Measurements from ENCODE around the gene FABP1. TPM values are rescaled to one million over a fixed set of nuclear protein-coding genes. Genes with fewer than 3 reads are reported as not detected.

Gene FABP1
- polyA plus RNA-seq, 2 donors: 0.12 to 1.8 TPM

- Histone ChIP-seq H3K4me1 (ENCODE audit: control insufficient read depth in 2 of 2, insufficient read depth in 2 of 2, low read length in 1 of 2) (no peaks in the 10 kb centered on the region), H3K27me3 (ENCODE audit: control insufficient read depth in 1 of 2, insufficient read depth in 2 of 2, low read length in 2 of 2) (peaks cover 0 to 2% of the 10 kb centered on the region in 2 donors), H3K36me3 (ENCODE audit: control insufficient read depth in 2 of 2, insufficient read depth in 2 of 2, low read length in 1 of 2) (no peaks in the 10 kb centered on the region), H3K27ac (ENCODE audit: low read depth in 2 of 2, low read length in 1 of 2) (no peak overlapping the region), H3K9me3 (ENCODE audit: control insufficient read depth in 2 of 2, insufficient read depth in 1 of 2, low read depth in 1 of 2, low read length in 1 of 2) (no peaks in the 10 kb centered on the region), H3K4me3 (ENCODE audit: low read depth in 1 of 2, low read length in 2 of 2) (no peak overlapping the region)
Observed at GRCh38 chr2:88074150-88074549, 53.7 kb downstream of the FABP1 start.

Other genes starting within 250 kb of the FABP1 start
- gene RNU2-63P, start 111.5 kb downstream of the FABP1 start, polyA plus RNA-seq: not detected
- gene KRCC1, start 72.3 kb downstream of the FABP1 start, polyA plus RNA-seq: 10 to 100 TPM; 23.8 to 42.4 TPM
- gene SMYD1, start 60.2 kb downstream of the FABP1 start, polyA plus RNA-seq: under 1 TPM; 0.04 to 0.10 TPM
- gene THNSL2, start 42.3 kb upstream of the FABP1 start, polyA plus RNA-seq: 10 to 100 TPM in 1 of 2 donors, 1 to 10 TPM in 1; 6.6 to 11.6 TPM